Hepatocyte (in vitro differentiated cells): ENCODE measurements around the gene BAZ2A. TPM values are rescaled to one million over a fixed set of nuclear protein-coding genes. Genes with fewer than 3 reads are reported as not detected.

ENCODE experiments used
- DNase-seq: peaks from one replicate; pipeline ENCODE4 v3.0.0-alpha.2; 2016; ENCODE audit warnings: low spot score
- H2AFZ ChIP-seq: fragments of 200-600 bp; sonication (generic); 2 replicates; pipeline ENCODE4 v1.6.0; 2016; ENCODE audit warnings: antibody characterized with exemption, mild to moderate bottlenecking
- H3K27ac ChIP-seq: fragments of 200-600 bp; sonication (generic); 2 replicates; pipeline ENCODE4 v1.5.1; 2016; ENCODE audit warnings: mild to moderate bottlenecking
- H3K27me3 ChIP-seq: fragments of 200-600 bp; sonication (generic); 2 replicates; pipeline ENCODE4 v1.6.1; 2016
- H3K36me3 ChIP-seq: fragments of 200-600 bp; sonication (generic); replicated peaks from 2 replicates; pipeline ENCODE4 v1.5.1; 2016; ENCODE audit warnings: low read depth; ENCODE audit not compliant: insufficient read depth
- H3K4me1 ChIP-seq: fragments of 200-600 bp; sonication (generic); 2 replicates; pipeline ENCODE4 v1.5.1; 2016; ENCODE audit warnings: mild to moderate bottlenecking, moderate library complexity; ENCODE audit not compliant: insufficient read depth
- H3K4me2 ChIP-seq: fragments of 200-600 bp; sonication (generic); 2 replicates; pipeline ENCODE4 v1.6.0; 2016
- H3K4me3 ChIP-seq: fragments of 200-600 bp; sonication (generic); 2 replicates; pipeline ENCODE4 v1.5.1; 2016; ENCODE audit warnings: mild to moderate bottlenecking
- H3K79me2 ChIP-seq: fragments of 200-600 bp; sonication (generic); 2 replicates; pipeline ENCODE4 v1.6.0; 2017; ENCODE audit warnings: mild to moderate bottlenecking
- H3K9me2 ChIP-seq: fragments of 200-600 bp; sonication (generic); replicated peaks from 2 replicates; pipeline ENCODE4 v1.6.0; 2017; ENCODE audit warnings: mild to moderate bottlenecking; ENCODE audit not compliant: insufficient read depth
- H3K9me3 ChIP-seq: fragments of 200-600 bp; sonication (generic); 2 replicates; pipeline ENCODE4 v1.5.1; 2016; ENCODE audit warnings: low read depth, mild to moderate bottlenecking
- H4K20me1 ChIP-seq: fragments of 200-600 bp; sonication (generic); 2 replicates; pipeline ENCODE4 v1.6.0; 2016; ENCODE audit warnings: mild to moderate bottlenecking; ENCODE audit not compliant: insufficient read depth, poor library complexity, severe bottlenecking
- CTCF ChIP-seq: fragments of 200-600 bp; sonication (generic); IDR thresholded peaks from 2 replicates; pipeline ENCODE4 v1.5.1; 2016; ENCODE audit warnings: antibody characterized with exemption, mild to moderate bottlenecking; ENCODE audit not compliant: poor library complexity
- EZH2 ChIP-seq: fragments of 200-600 bp; sonication (generic); IDR thresholded peaks from 2 replicates; pipeline ENCODE4 v1.6.1; 2016; ENCODE audit warnings: antibody characterized with exemption, mild to moderate bottlenecking, borderline replicate concordance
- EZH2phosphoT487 ChIP-seq: fragments of 200-600 bp; sonication (generic); IDR thresholded peaks from one replicate; pipeline ENCODE4 v1.6.1; 2018; ENCODE audit warnings: antibody characterized with exemption, mild to moderate bottlenecking, low read depth, moderate library complexity; ENCODE audit not compliant: unreplicated experiment, severe bottlenecking
- WGBS: methylation state at CpG from one replicate; pipeline ENCODE4 v1.1.6; 2016; ENCODE audit warnings: low lambda C conversion rate; ENCODE audit errors: missing lambda C conversion rate; 5-methylcytosine and 5-hydroxymethylcytosine counted together
- polyA plus RNA-seq: library from polyadenylated mRNA; unstranded; fragments of >200 nt; fragmentation: Nextera tagmentation; extraction: Ambion mirVana; gene quantifications from 2 replicates; pipeline ENCODE4 v1.2.1, GENCODE V29; 2016
- total RNA-seq: library from RNA; depleted of rRNA; stranded (reverse); fragments of >200 nt; gene quantifications from 2 replicates; pipeline ENCODE4 v1.2.3, GENCODE V29; 2014

BAZ2A gene
- total RNA-seq (27.9 and 34.5 TPM in 2 replicates), polyA plus RNA-seq (33.1 and 42.0 TPM in 2 replicates)

GRCh38 chr12:56630180-56630632 is at the start of gene BAZ2A:
Gene BAZ2A (minus strand): TSS chr12:56630326. CDS start chr12:56617530, 12,796 bp downstream.
- Histone ChIP-seq H3K9me2 (no peaks in the 10 kb centered on the region), H3K9me3 (no peaks in the 10 kb centered on the region), H3K36me3 (no peaks in the 10 kb centered on the region), H3K79me2 (peaks cover 92% of the 10 kb centered on the region), H3K4me2 (peak within 1 kb of the TSS; percentile 81), H3K27ac (peak within 1 kb of the TSS; percentile 95), H2AFZ (peak within 1 kb of the TSS; percentile 55), H3K27me3 (no peaks in the 10 kb centered on the region), H4K20me1 (peaks cover 41% of the 10 kb centered on the region), H3K4me1 (peaks cover 25% of the 10 kb centered on the region), H3K4me3 (peak within 1 kb of the TSS; percentile 98)
- peak; percentile 95 for DNase-seq
- 5% methylated on average over 9 of the region's 31 CpGs for WGBS
- TF ChIP-seq EZH2 (no peak), CTCF (no peak), EZH2phosphoT487 (no peak)

GRCh38 chr12:56678852-56679251 is 48.7 kb upstream of the BAZ2A start:
- Histone ChIP-seq H4K20me1 (peaks cover 83% of the 10 kb centered on the region), H3K4me2 (no peak overlapping the region), H3K4me1 (no peaks in the 10 kb centered on the region), H3K9me2 (no peaks in the 10 kb centered on the region), H3K27me3 (no peaks in the 10 kb centered on the region), H2AFZ (no peak overlapping the region), H3K79me2 (peaks cover 99% of the 10 kb centered on the region), H3K4me3 (no peak overlapping the region), H3K36me3 (no peaks in the 10 kb centered on the region), H3K9me3 (no peaks in the 10 kb centered on the region), H3K27ac (no peak overlapping the region)
- no peak for DNase-seq
- WGBS: 97% methylated on average over 2 of the region's 2 CpGs
- no peak for TF ChIP-seq CTCF
- TF ChIP-seq EZH2: no peak
- TF ChIP-seq EZH2phosphoT487: no peak

GRCh38 chr12:56677680-56678079 is 47.6 kb upstream of the BAZ2A start:
- 100% methylated on average over 1 of the region's 1 CpG for WGBS
- peaks cover 78% of the 10 kb centered on the region for H4K20me1 ChIP-seq
- DNase-seq: no peak
- H3K27ac ChIP-seq: peak overlapping the region; percentile 10
- no peaks in the 10 kb centered on the region for H3K9me3 ChIP-seq
- H3K79me2 ChIP-seq: peaks cover 98% of the 10 kb centered on the region
- no peak for TF ChIP-seq EZH2phosphoT487
- no peak for TF ChIP-seq EZH2
- no peak for TF ChIP-seq CTCF
- H3K4me1 ChIP-seq: peaks cover 5% of the 10 kb centered on the region
- H3K4me2 ChIP-seq: no peak overlapping the region
- H2AFZ ChIP-seq: no peak overlapping the region
- H3K36me3 ChIP-seq: no peaks in the 10 kb centered on the region
- H3K4me3 ChIP-seq: no peak overlapping the region
- no peaks in the 10 kb centered on the region for H3K9me2 ChIP-seq
- no peaks in the 10 kb centered on the region for H3K27me3 ChIP-seq
